B cell (primary cell): ENCODE measurements around the gene LAGE3. TPM values are rescaled to one million over a fixed set of nuclear protein-coding genes. Genes with fewer than 3 reads are reported as not detected.
A peak's percentile ranks its signal among the peaks of the same experiment; 100 is the strongest.

Experiments used
- ATAC-seq: fragments of 200-7000 bp; cut with Tn5 transposase; one replicate; pipeline ENCODE4 v1.10.0; 2021; ENCODE audit warnings: low read depth, mild to moderate bottlenecking, moderate number of reproducible peaks, moderate library complexity
- CTCF ChIA-PET: fragments of 350-600 bp; sonication (Branson Sonifier 250); formaldehyde crosslinking; loops from one replicate; lab custom pipeline; 2021; ENCODE audit warnings: antibody characterized with exemption, inconsistent platforms; lab: Charles Lee
- POLR2A ChIA-PET: fragments of 350-600 bp; sonication (Branson Sonifier 250); formaldehyde crosslinking; loops from one replicate; lab custom pipeline; 2021; ENCODE audit warnings: antibody characterized with exemption; lab: Charles Lee
- DNase-seq: peaks from one replicate; pipeline ENCODE4 v3.0.0; 2013
- H2AFZ ChIP-seq: 2 replicates; pipeline ENCODE4 v1.6.1; 2012; ENCODE audit warnings: mild to moderate bottlenecking, low read depth, low read length; ENCODE audit not compliant: insufficient read depth, poor library complexity, severe bottlenecking
- H3K27ac ChIP-seq, 2 donors: 1 replicate in 1 of 2; 2 replicates in 1 of 2; pipeline ENCODE4 v1.5.1; 2012 to 2013; ENCODE audit warnings: low read length in 2 of 2, mild to moderate bottlenecking in 2 of 2, moderate library complexity in 1 of 2
- H3K27me3 ChIP-seq, 4 experiments: fragments of 200-600 bp in 1 of 4; sonication (generic) in 1 of 4; replicated peaks in 1 of 4; 1 replicate in 2 of 4; 2 replicates in 2 of 4; pipeline versions ENCODE4 v1.6.1 to v1.7.0; 2013 to 2016; ENCODE audit warnings: low read length in 3 of 4, mild to moderate bottlenecking in 2 of 4, mixed read lengths in 1 of 4, moderate library complexity in 1 of 4; ENCODE audit not compliant: insufficient read depth in 4 of 4, control insufficient read depth in 3 of 4; ENCODE audit errors: control extremely low read depth in 1 of 4
- H3K36me3 ChIP-seq, 2 experiments: replicated peaks in 1 of 2; 1 replicate in 1 of 2; 2 replicates in 1 of 2; pipeline versions ENCODE4 v1.6.1 to v1.7.1; 2013; ENCODE audit warnings: low read length in 1 of 2; ENCODE audit not compliant: insufficient read depth in 2 of 2, control insufficient read depth in 1 of 2; ENCODE audit errors: control extremely low read depth in 1 of 2, extremely low read depth in 1 of 2
- H3K4me1 ChIP-seq, 2 donors: fragments of 200-600 bp in 1 of 2; sonication (generic) in 1 of 2; 1 replicate in 1 of 2; 2 replicates in 1 of 2; pipeline versions ENCODE4 v1.5.1 to v1.6.1; 2013 to 2017; ENCODE audit warnings: low read length in 2 of 2; ENCODE audit not compliant: control insufficient read depth in 2 of 2, insufficient read depth in 2 of 2
- H3K4me2 ChIP-seq: replicated peaks from 2 replicates; pipeline ENCODE3; 2012; ENCODE audit warnings: mild to moderate bottlenecking, low read depth, low read length; ENCODE audit not compliant: poor library complexity, severe bottlenecking
- H3K4me3 ChIP-seq, 5 experiments: fragments of 200-600 bp in 1 of 5; sonication (generic) in 1 of 5; 1 replicate in 3 of 5; 2 replicates in 2 of 5; pipeline versions ENCODE4 v1.5.1 to v1.7.0; 2011 to 2016; ENCODE audit warnings: low read length in 4 of 5, mild to moderate bottlenecking in 4 of 5, low read depth in 2 of 5, control low read depth in 1 of 5, moderate library complexity in 1 of 5; ENCODE audit not compliant: insufficient read depth in 1 of 5; ENCODE audit errors: control extremely low read depth in 1 of 5, extremely low read depth in 1 of 5
- H3K79me2 ChIP-seq: fragments of 200-600 bp; sonication (generic); one replicate; pipeline ENCODE4 v1.6.0; 2016; ENCODE audit warnings: low read length; ENCODE audit not compliant: control insufficient read depth, insufficient read depth
- H3K9ac ChIP-seq: fragments of 200-600 bp; sonication (generic); 2 replicates; pipeline ENCODE4 v1.6.1; 2017; ENCODE audit warnings: mild to moderate bottlenecking, low read length, moderate library complexity
- H3K9me3 ChIP-seq, 3 donors: one replicate each; pipeline versions ENCODE4 v1.6.1 to v1.7.1; 2013; ENCODE audit warnings: low read length in 2 of 3; ENCODE audit not compliant: control insufficient read depth in 2 of 3, insufficient read depth in 1 of 3; ENCODE audit errors: control extremely low read depth in 1 of 3
- H4K20me1 ChIP-seq: 2 replicates; pipeline ENCODE4 v1.6.0; 2012; ENCODE audit warnings: mild to moderate bottlenecking, low read length; ENCODE audit not compliant: insufficient read depth, control insufficient read depth, poor library complexity, severe bottlenecking
- H3K27ac Mint-ChIP-seq: one replicate; pipeline ENCODE4 v1.8.0; 2021; ENCODE audit warnings: mixed read lengths
- H3K27me3 Mint-ChIP-seq: one replicate; pipeline ENCODE4 v1.8.0; 2021; ENCODE audit warnings: mixed read lengths
- H3K4me1 Mint-ChIP-seq: one replicate; pipeline ENCODE4 v1.8.0; 2021; ENCODE audit warnings: mixed read lengths
- H3K4me3 Mint-ChIP-seq: one replicate; pipeline ENCODE4 v1.8.0; 2021; ENCODE audit warnings: mixed read lengths
- H3K9me3 Mint-ChIP-seq: one replicate; pipeline ENCODE4 v1.8.0; 2022; ENCODE audit warnings: mixed read lengths; ENCODE audit not compliant: insufficient read depth
- EZH2 ChIP-seq: IDR thresholded peaks from 2 replicates; pipeline ENCODE4 v1.6.1; 2012; ENCODE audit warnings: borderline replicate concordance, low read depth, mild to moderate bottlenecking, moderate library complexity, low read length; ENCODE audit not compliant: insufficient read depth, poor library complexity, severe bottlenecking
- WGBS: methylation state at CpG from one replicate; pipeline ENCODE4 v1.1.5; 2013; ENCODE audit warnings: missing lambda C conversion rate; ENCODE audit not compliant: insufficient coverage; 5-methylcytosine and 5-hydroxymethylcytosine counted together
- intact Hi-C: fragments of 100-400 bp; cut with micrococcal nuclease; formaldehyde crosslinking; loops from one replicate; pipeline ENCODE4 v1.10.0; 2022
- polyA plus RNA-seq: library from polyadenylated mRNA; depleted of rRNA; stranded (reverse); fragments of >200 nt; gene quantifications from 2 replicates; pipeline ENCODE4 v1.2.3, GENCODE V29; 2012
- total RNA-seq, 2 donors: library from RNA; stranded (reverse); fragments of 120-200 nt in 1 of 2; gene quantifications; 1 replicate in 1 of 2; 2 replicates in 1 of 2; pipeline versions ENCODE4 v1.2.3 to v1.2.4, GENCODE V29; 2013 to 2022
- TF ChIP-seq, protein P1 (sequence below): fragments of 200-600 bp; IDR thresholded peaks from one replicate; pipeline ENCODE4 v1.8.0; 2022; ENCODE audit warnings: antibody characterized with exemption, mild to moderate bottlenecking

Gene LAGE3
- total and polyA plus RNA-seq, 2 donors (not counting 1 experiment from before 2014, with no cell fraction given), result 17.0 to 19.9 TPM

DNA sequence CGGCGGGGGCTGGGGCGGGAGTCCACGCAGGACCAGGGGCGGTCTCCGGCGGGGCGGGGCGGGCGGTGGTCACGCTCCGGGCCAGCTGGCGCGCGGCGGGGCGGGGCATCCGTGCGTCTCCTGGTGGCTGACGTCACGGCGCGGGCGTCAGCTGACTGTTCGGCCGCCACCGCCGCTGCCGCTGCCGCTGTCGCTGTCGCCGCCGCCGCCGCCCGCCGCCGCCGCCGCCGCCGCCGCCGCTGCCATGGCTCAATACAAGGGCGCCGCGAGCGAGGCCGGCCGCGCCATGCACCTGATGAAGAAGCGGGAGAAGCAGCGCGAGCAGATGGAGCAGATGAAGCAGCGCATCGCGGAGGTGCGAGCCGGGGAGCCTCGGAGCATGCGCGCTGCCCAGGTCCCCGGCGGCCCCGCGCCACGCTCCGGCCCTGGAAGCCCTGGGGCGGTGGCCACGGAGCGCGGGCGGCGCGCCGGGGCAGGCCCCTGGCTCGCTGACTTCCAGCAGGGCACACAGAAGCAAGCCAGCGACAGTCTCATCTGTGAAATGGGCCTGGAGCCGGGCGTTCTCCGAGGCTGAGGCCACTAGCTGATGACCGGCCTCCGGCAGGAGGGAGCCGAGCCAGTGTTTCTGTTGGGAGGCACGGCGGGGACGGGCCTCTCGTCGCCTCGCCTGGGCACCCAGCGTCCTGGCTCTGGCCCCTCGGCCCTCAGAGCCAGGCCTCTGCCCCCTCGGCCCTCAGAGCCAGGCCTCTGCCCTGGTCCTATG, 34.9 kb downstream of the LAGE3 start, which contains the start of gene FAM50A:
FAM50A (plus strand) TSS at position 150 of the 763 bp plus-strand sequence; CDS start at position 245, 95 bp downstream.
- H3K27me3 Mint-ChIP-seq, result no peaks in the 10 kb centered on the region
- Histone ChIP-seq H3K79me2 (peaks cover 11% of the 10 kb centered on the region), H3K4me2 (peak within 1 kb of the TSS; percentile 87), H2AFZ (peak within 1 kb of the TSS; percentile 68), H3K9ac (peak within 1 kb of the TSS; percentile 69), H3K27me3 (no peaks in the 10 kb centered on the region), H3K27ac (peak within 1 kb of the TSS; percentile 69 to 81), H3K4me3 (peak within 1 kb of the TSS in 4 of 5 experiments; percentile 49 to 58 (median 53)), H3K9me3 (no peaks in the 10 kb centered on the region), H3K4me1 (peaks cover 10 to 18% of the 10 kb centered on the region in 2 donors), H3K36me3 (peaks cover 0 to 18% of the 10 kb centered on the region in 2 experiments), H4K20me1 (no peaks in the 10 kb centered on the region)
- peak within 1 kb of the TSS; percentile 37 for H3K27ac Mint-ChIP-seq
- POLR2A ChIA-PET, result interaction anchor here (1.1 kb wide), 1 partner anchor 14 kb away, joined by 4 read pairs; the partner anchor contains the start of gene PLXNA3
- peaks cover 5% of the 10 kb centered on the region for H3K4me1 Mint-ChIP-seq
- ATAC-seq, result peak; percentile 90
- TF ChIP-seq, protein P1, sequence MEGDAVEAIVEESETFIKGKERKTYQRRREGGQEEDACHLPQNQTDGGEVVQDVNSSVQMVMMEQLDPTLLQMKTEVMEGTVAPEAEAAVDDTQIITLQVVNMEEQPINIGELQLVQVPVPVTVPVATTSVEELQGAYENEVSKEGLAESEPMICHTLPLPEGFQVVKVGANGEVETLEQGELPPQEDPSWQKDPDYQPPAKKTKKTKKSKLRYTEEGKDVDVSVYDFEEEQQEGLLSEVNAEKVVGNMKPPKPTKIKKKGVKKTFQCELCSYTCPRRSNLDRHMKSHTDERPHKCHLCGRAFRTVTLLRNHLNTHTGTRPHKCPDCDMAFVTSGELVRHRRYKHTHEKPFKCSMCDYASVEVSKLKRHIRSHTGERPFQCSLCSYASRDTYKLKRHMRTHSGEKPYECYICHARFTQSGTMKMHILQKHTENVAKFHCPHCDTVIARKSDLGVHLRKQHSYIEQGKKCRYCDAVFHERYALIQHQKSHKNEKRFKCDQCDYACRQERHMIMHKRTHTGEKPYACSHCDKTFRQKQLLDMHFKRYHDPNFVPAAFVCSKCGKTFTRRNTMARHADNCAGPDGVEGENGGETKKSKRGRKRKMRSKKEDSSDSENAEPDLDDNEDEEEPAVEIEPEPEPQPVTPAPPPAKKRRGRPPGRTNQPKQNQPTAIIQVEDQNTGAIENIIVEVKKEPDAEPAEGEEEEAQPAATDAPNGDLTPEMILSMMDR, result no peak
- TF ChIP-seq EZH2, result no peak
- WGBS, result 4% methylated on average over 73 of the region's 94 CpGs
- peak; percentile 86 for DNase-seq
- H3K4me3 Mint-ChIP-seq, result peak within 1 kb of the TSS; percentile 83
- intact Hi-C loops, result loop anchor here (5.0 kb wide), 1 partner anchor 33 kb away; the partner anchor contains the start of gene LAGE3
- CTCF ChIA-PET, result interaction anchor here (1.0 kb wide), 1 partner anchor 32 kb away, joined by 3 read pairs; no protein-coding TSS in a partner anchor
- H3K9me3 Mint-ChIP-seq, result no peaks in the 10 kb centered on the region

DNA sequence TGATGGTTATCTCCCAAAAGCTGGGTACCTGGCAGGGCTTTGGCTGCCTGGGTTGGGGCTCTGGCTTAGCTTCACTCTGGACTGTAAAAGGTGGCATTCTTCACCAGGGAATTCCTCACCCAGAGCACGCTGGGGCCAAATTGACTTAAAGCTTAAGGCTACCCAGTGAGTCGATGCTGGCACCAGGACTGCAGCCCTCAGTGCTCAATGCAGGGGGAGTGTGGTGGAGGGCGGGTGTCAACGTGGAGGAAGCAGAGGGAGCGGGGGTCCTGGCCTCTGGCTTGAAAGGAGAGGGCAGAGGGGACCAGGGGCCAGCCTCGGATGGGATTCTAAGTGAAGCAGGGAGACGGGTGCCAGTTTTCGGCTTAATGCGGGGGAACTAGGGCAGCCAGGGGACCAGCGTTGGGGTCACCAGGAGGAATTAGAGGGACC, 35.6 kb downstream of the LAGE3 start:
- Histone ChIP-seq H3K9ac (peak overlapping the region; percentile 47), H3K27ac (peak overlapping the region; percentile 69 to 81), H3K27me3 (no peaks in the 10 kb centered on the region), H2AFZ (peak overlapping the region; percentile 54), H3K4me1 (peaks cover 10 to 21% of the 10 kb centered on the region in 2 donors), H3K4me3 (peak overlapping the region in 4 of 5 experiments; percentile 35 to 47 (median 42)), H3K36me3 (peaks cover 0 to 14% of the 10 kb centered on the region in 2 experiments), H3K79me2 (peaks cover 18% of the 10 kb centered on the region), H3K4me2 (peak overlapping the region; percentile 71), H3K9me3 (no peaks in the 10 kb centered on the region), H4K20me1 (no peaks in the 10 kb centered on the region)
- WGBS, result 10% methylated on average over 6 of the region's 10 CpGs
- TF ChIP-seq EZH2, result no peak
- TF ChIP-seq, protein P1, result no peak
- Mint-ChIP-seq H3K4me1 (peaks cover 5% of the 10 kb centered on the region), H3K4me3 (peak overlapping the region; percentile 83), H3K9me3 (no peaks in the 10 kb centered on the region), H3K27me3 (no peaks in the 10 kb centered on the region), H3K27ac (peak overlapping the region; percentile 37)
- DNase-seq (no peak), ATAC-seq (peak; percentile 8)
- ChIA-PET POLR2A (interaction anchor here (1.1 kb wide), 1 partner anchor 15 kb away, joined by 4 read pairs; the partner anchor contains the start of gene PLXNA3), CTCF (no interaction called here)
- intact Hi-C loops, result loop anchor here (5.0 kb wide), 1 partner anchor 34 kb away; the partner anchor contains the start of gene LAGE3
